Aorta (tissue), 5 donors: ENCODE results near the gene ID1. TPM values are rescaled to one million over a fixed set of nuclear protein-coding genes. Genes with fewer than 3 reads are reported as not detected.
"Not testable (repeated sequence)": the region's sequence is repeated elsewhere in the genome, so short reads cannot be mapped to it uniquely, and the experiment has no call there.

Experiments
- ATAC-seq: fragments of 200-7000 bp; cut with Tn5 transposase; one replicate; pipeline ENCODE4 v1.9.1; 2022; ENCODE audit warnings: moderate library complexity; ENCODE audit not compliant: low FRiP score
- DNase-seq, 2 donors: peaks; one replicate each; pipeline ENCODE4 v3.0.0-alpha.2; 2020
- H3K27ac ChIP-seq, 2 donors: one replicate each; pipeline ENCODE4 v1.5.1; 2013; ENCODE audit warnings: low read length in 2 of 2, mild to moderate bottlenecking in 2 of 2, moderate library complexity in 2 of 2, control low read depth in 1 of 2, inconsistent platforms in 1 of 2, low read depth in 1 of 2
- H3K27me3 ChIP-seq, 2 donors: one replicate each; pipeline ENCODE4 v1.6.1; 2013; ENCODE audit warnings: control low read depth in 1 of 2, low read length in 1 of 2, mild to moderate bottlenecking in 1 of 2, moderate library complexity in 1 of 2; ENCODE audit not compliant: insufficient read depth in 2 of 2, control insufficient read depth in 1 of 2
- H3K36me3 ChIP-seq, 2 donors: one replicate each; pipeline ENCODE4 v1.6.1; 2013; ENCODE audit warnings: control low read depth in 1 of 2, low read length in 1 of 2, mild to moderate bottlenecking in 1 of 2; ENCODE audit not compliant: insufficient read depth in 2 of 2, control insufficient read depth in 1 of 2
- H3K4me1 ChIP-seq, 2 donors: one replicate each; pipeline ENCODE4 v1.6.1; 2013; ENCODE audit warnings: low read length in 2 of 2, control low read depth in 1 of 2, mild to moderate bottlenecking in 1 of 2, moderate library complexity in 1 of 2; ENCODE audit not compliant: insufficient read depth in 2 of 2, control insufficient read depth in 1 of 2
- H3K4me3 ChIP-seq, 2 donors: one replicate each; pipeline ENCODE4 v1.5.1; 2013; ENCODE audit warnings: low read length in 2 of 2, control low read depth in 1 of 2, mild to moderate bottlenecking in 1 of 2
- H3K9me3 ChIP-seq: one replicate; pipeline ENCODE4 v1.6.1; 2013; ENCODE audit warnings: mild to moderate bottlenecking, low read length; ENCODE audit not compliant: control insufficient read depth
- WGBS, 2 donors: extraction: QIAGEN DNeasy Blood & Tissue Kit; methylation state at CpG; one replicate each; pipeline ENCODE4 v1.1.7; 2013; 5-methylcytosine and 5-hydroxymethylcytosine counted together
- intact Hi-C, 2 donors: fragments of 100-400 bp; cut with DNase I; formaldehyde crosslinking; loops; one replicate each; pipeline versions ENCODE4 v1.14.2 to v1.15.0; 2022
- microRNA-seq, 2 donors: library from miRNA; unstranded; fragments of <30 nt; microRNA quantifications; one replicate each; pipeline ENCODE4 v1.2.0, GENCODE V29; 2020
- polyA plus RNA-seq, 2 donors: library from polyadenylated mRNA; stranded (reverse); fragments of 200-250 nt; gene quantifications; one replicate each; pipeline ENCODE4 v1.2.3, GENCODE V29; 2013
- total RNA-seq, 2 donors: library from RNA; stranded (reverse); fragmentation: NEBNext Ultra II Directional; extraction: Animal tissue kit (Norgen Biotek cat#: 25700); gene quantifications; one replicate each; pipeline ENCODE4 v1.2.1, GENCODE V29; 2021
- donor health status: healthy with polysubstance abuse.
- donor health status: Bipolar disorder and iron deficiency.
- donor health status: DM: no; HTN: no; CAD: no.
- donor health status: DM: no; HTN: no; CAD: no.
- donor health status: DM: yes; HTN: yes; CAD: no.

The ID1 gene
- total and polyA plus RNA-seq, 4 donors = 163 to 396 (median 276) TPM

- intact Hi-C loops, ATAC-seq: not testable (repeated sequence)
These were observed 43.0 kb downstream of the ID1 start for GRCh38 chr20:31648104-31648503.

GRCh38 chr20:31652917-31653396 lies 47.9 kb downstream of the ID1 start:
- WGBS, 2 donors = 4 to 5% methylated on average over 5 of the region's 5 CpGs

More at GRCh38 chr20:31648104-31648503, 43.0 kb downstream of the ID1 start:
- H3K36me3 ChIP-seq, H3K4me1 ChIP-seq, H3K4me3 ChIP-seq, H3K9me3 ChIP-seq, H3K27me3 ChIP-seq, DNase-seq, H3K27ac ChIP-seq: not testable (repeated sequence)
- WGBS, 2 donors = 89 to 94% methylated on average over 3 of the region's 3 CpGs

GRCh38 chr20:31653561-31653960 lies 48.5 kb downstream of the ID1 start:
- H3K27ac ChIP-seq = no peak overlapping the region

More at GRCh38 chr20:31652917-31653396, 47.9 kb downstream of the ID1 start:
- Histone ChIP-seq H3K27me3 (no peaks in the 10 kb centered on the region), H3K4me1 (no peaks in the 10 kb centered on the region), H3K36me3 (no peaks in the 10 kb centered on the region), H3K27ac (no peak overlapping the region), H3K4me3 (no peak overlapping the region), H3K9me3 (no peaks in the 10 kb centered on the region)
- no peak for ATAC-seq
- intact Hi-C loops = loop anchor here in 1 of 2 donors (10.0 kb wide), 1 partner anchor 152 kb away; no protein-coding TSS in a partner anchor
- DNase-seq = no peak

GRCh38 chr20:31654534-31654933 lies 49.4 kb downstream of the ID1 start:
- Histone ChIP-seq H3K36me3 (no peaks in the 10 kb centered on the region), H3K9me3 (no peaks in the 10 kb centered on the region), H3K27me3 (no peaks in the 10 kb centered on the region), H3K27ac (no peak overlapping the region), H3K4me3 (no peak overlapping the region), H3K4me1 (no peaks in the 10 kb centered on the region)
- 75% methylated on average over 5 of the region's 5 CpGs for WGBS, 2 donors
- intact Hi-C loops = loop anchor here in 1 of 2 donors (10.0 kb wide), 1 partner anchor 150 kb away; no protein-coding TSS in a partner anchor
- DNase-seq (no peak), ATAC-seq (no peak)

More at GRCh38 chr20:31653561-31653960, 48.5 kb downstream of the ID1 start:
- no peaks in the 10 kb centered on the region for H3K4me1 ChIP-seq
- ATAC-seq (no peak), DNase-seq (no peak)
- H3K9me3 ChIP-seq = no peaks in the 10 kb centered on the region
- no peak overlapping the region for H3K4me3 ChIP-seq
- intact Hi-C loops = loop anchor here in 1 of 2 donors (10.0 kb wide), 1 partner anchor 151 kb away; no protein-coding TSS in a partner anchor
- no peaks in the 10 kb centered on the region for H3K36me3 ChIP-seq
- no peaks in the 10 kb centered on the region for H3K27me3 ChIP-seq
- 63 to 67% methylated on average over 5 of the region's 5 CpGs for WGBS, 2 donors

Small RNA genes lying within 50 kb of the gene (microRNA-seq; reads per million reads assigned to microRNA genes)
- 0 reads per million in 2 donors for gene MIR3193

Other genes starting within 250 kb of the ID1 start
- gene DEFB118, start 236.7 kb upstream of the ID1 start, total RNA-seq = not detected
- not detected for gene DEFB118, start 236.7 kb upstream of the ID1 start, polyA plus RNA-seq
- gene DEFB119, start 214.7 kb upstream of the ID1 start, total RNA-seq = not detected
- gene DEFB119, start 214.7 kb upstream of the ID1 start, polyA plus RNA-seq = not detected
- not detected for gene DEFB121, start 199.1 kb upstream of the ID1 start, total RNA-seq
- not detected for gene DEFB121, start 199.1 kb upstream of the ID1 start, polyA plus RNA-seq
- gene DEFB123, start 164.7 kb upstream of the ID1 start, total RNA-seq = not detected
- not detected for gene DEFB123, start 164.7 kb upstream of the ID1 start, polyA plus RNA-seq
- gene DEFB124, start 130.2 kb upstream of the ID1 start, total RNA-seq = 1 to 10 TPM; 1.6 to 7.6 TPM
- gene DEFB124, start 130.2 kb upstream of the ID1 start, polyA plus RNA-seq = not detected
- gene REM1, start 130.0 kb upstream of the ID1 start, total RNA-seq = 10 to 100 TPM; 13.6 to 13.9 TPM
- 10 to 100 TPM in 1 of 2 donors, 1 to 10 TPM in 1; 2.5 to 12.7 TPM for gene REM1, start 130.0 kb upstream of the ID1 start, polyA plus RNA-seq
- gene HM13, start 90.8 kb upstream of the ID1 start, total RNA-seq = 100 to 1,000 TPM; 136 to 139 TPM
- 100 to 1,000 TPM in 1 of 2 donors, 10 to 100 TPM in 1; 41.8 to 108 TPM for gene HM13, start 90.8 kb upstream of the ID1 start, polyA plus RNA-seq
- gene COX4I2, start 32.6 kb downstream of the ID1 start, total RNA-seq = 1 to 10 TPM; 5.2 to 9.5 TPM
- 1 to 10 TPM in 1 of 2 donors, not detected in 1; 2.0 TPM for gene COX4I2, start 32.6 kb downstream of the ID1 start, polyA plus RNA-seq
- 100 to 1,000 TPM in 1 of 2 donors, 10 to 100 TPM in 1; 69.1 to 107 TPM for gene BCL2L1, start 117.6 kb downstream of the ID1 start, total RNA-seq
- gene BCL2L1, start 117.6 kb downstream of the ID1 start, polyA plus RNA-seq = 100 to 1,000 TPM; 103 to 104 TPM
- 1 to 10 TPM in 1 of 2 donors, under 1 TPM in 1; 0.75 to 2.1 TPM for gene TPX2, start 134.0 kb downstream of the ID1 start, total RNA-seq
- 1 to 10 TPM; 1.6 to 5.4 TPM for gene TPX2, start 134.0 kb downstream of the ID1 start, polyA plus RNA-seq
- gene MYLK2, start 214.1 kb downstream of the ID1 start, total RNA-seq = under 1 TPM in 1 of 2 donors, not detected in 1; 0.30 TPM
- 1 to 10 TPM in 1 of 2 donors, not detected in 1; 8.1 TPM for gene MYLK2, start 214.1 kb downstream of the ID1 start, polyA plus RNA-seq
- 10 to 100 TPM in 1 of 2 donors, 1 to 10 TPM in 1; 10.0 to 20.2 TPM for gene FOXS1, start 240.3 kb downstream of the ID1 start, total RNA-seq
- gene FOXS1, start 240.3 kb downstream of the ID1 start, polyA plus RNA-seq = 10 to 100 TPM; 11.4 to 76.4 TPM